WTC11 (cell line): Measurements from ENCODE around the gene MDM4. TPM values are rescaled to one million over a fixed set of nuclear protein-coding genes. Genes with fewer than 3 reads are reported as not detected.

ENCODE experiments used
- ATAC-seq: fragments of 200-7000 bp; cut with Tn5 transposase; 2 replicates; pipeline ENCODE4 v1.10.0; 2021; ENCODE audit warnings: mild to moderate bottlenecking, moderate library complexity
- CTCF ChIA-PET: fragments of 300-600 bp; sonication (Branson Sonifier 250); formaldehyde crosslinking; loops from one replicate; lab custom pipeline; 2021; ENCODE audit warnings: antibody characterized with exemption; lab: Charles Lee
- POLR2A ChIA-PET: fragments of 350-600 bp; sonication (Branson Sonifier 250); formaldehyde crosslinking; loops from one replicate; lab custom pipeline; 2021; ENCODE audit warnings: antibody characterized with exemption; lab: Charles Lee
- DNase-seq: peaks from one replicate; pipeline ENCODE4 v3.0.0; 2021; ENCODE audit warnings: low spot score
- H3K27ac Mint-ChIP-seq: 2 replicates; pipeline ENCODE4 v1.8.0; 2021; ENCODE audit warnings: mixed read lengths
- H3K27me3 Mint-ChIP-seq: 2 replicates; pipeline ENCODE4 v1.8.0; 2021; ENCODE audit warnings: low read depth, mild to moderate bottlenecking, moderate library complexity, mixed read lengths
- H3K36me3 Mint-ChIP-seq: 2 replicates; pipeline ENCODE4 v1.8.0; 2021; ENCODE audit warnings: mixed read lengths
- H3K4me1 Mint-ChIP-seq: 2 replicates; pipeline ENCODE4 v1.8.0; 2022; ENCODE audit warnings: mixed read lengths
- H3K4me3 Mint-ChIP-seq: 2 replicates; pipeline ENCODE4 v1.8.0; 2021; ENCODE audit warnings: mild to moderate bottlenecking, moderate library complexity, mixed read lengths
- H3K9me3 Mint-ChIP-seq: 2 replicates; pipeline ENCODE4 v1.8.0; 2021; ENCODE audit warnings: mixed read lengths
- ATF1 ChIP-seq: sonication (generic); formaldehyde crosslinking; IDR thresholded peaks from 2 replicates; pipeline ENCODE4 v1.8.1; 2023; ENCODE audit warnings: mild to moderate bottlenecking, moderate library complexity, missing genetic modification reagents
- CBFB ChIP-seq: sonication (generic); formaldehyde crosslinking; IDR thresholded peaks from 2 replicates; pipeline ENCODE4 v1.8.1; 2022; ENCODE audit warnings: mild to moderate bottlenecking, low read depth, missing genetic modification reagents
- CREM ChIP-seq: sonication (generic); formaldehyde crosslinking; IDR thresholded peaks from 2 replicates; pipeline ENCODE4 v1.8.1; 2022; ENCODE audit warnings: mild to moderate bottlenecking, missing genetic modification reagents, moderate library complexity
- EMX1 ChIP-seq: fragments of 250-450 bp; sonication (Bioruptor Pico); IDR thresholded peaks from 2 replicates; pipeline ENCODE4 v1.8.0; 2021; ENCODE audit warnings: mild to moderate bottlenecking
- FOXJ3 ChIP-seq: sonication (generic); formaldehyde crosslinking; IDR thresholded peaks from 2 replicates; pipeline ENCODE4 v1.9.0; 2021; ENCODE audit warnings: missing genetic modification reagents, mild to moderate bottlenecking, borderline replicate concordance
- FOXP1 ChIP-seq: sonication (generic); formaldehyde crosslinking; IDR thresholded peaks from 2 replicates; pipeline ENCODE4 v1.8.0; 2022; ENCODE audit warnings: missing genetic modification reagents, mild to moderate bottlenecking, moderate library complexity, borderline replicate concordance
- IRF2 ChIP-seq: sonication (generic); formaldehyde crosslinking; IDR thresholded peaks from 2 replicates; pipeline ENCODE4 v1.8.0; 2022; ENCODE audit warnings: low read depth, missing genetic modification reagents, borderline replicate concordance
- NFE2L1 ChIP-seq: sonication (generic); formaldehyde crosslinking; IDR thresholded peaks from 2 replicates; pipeline ENCODE4 v1.8.1; 2023; ENCODE audit warnings: missing genetic modification reagents
- NR1H2 ChIP-seq: sonication (generic); formaldehyde crosslinking; IDR thresholded peaks from 2 replicates; pipeline ENCODE4 v1.9.0; 2021; ENCODE audit warnings: mild to moderate bottlenecking, moderate library complexity, missing genetic modification reagents
- NR2C2 ChIP-seq: sonication (generic); formaldehyde crosslinking; IDR thresholded peaks from 2 replicates; pipeline ENCODE4 v1.8.0; 2022; ENCODE audit warnings: mild to moderate bottlenecking, missing genetic modification reagents
- RELA ChIP-seq: sonication (generic); formaldehyde crosslinking; IDR thresholded peaks from 2 replicates; pipeline ENCODE4 v1.8.1; 2022; ENCODE audit warnings: missing genetic modification reagents, mild to moderate bottlenecking, borderline replicate concordance
- SMAD4 ChIP-seq: sonication (generic); formaldehyde crosslinking; IDR thresholded peaks from 2 replicates; pipeline ENCODE4 v1.8.0; 2022; ENCODE audit warnings: mild to moderate bottlenecking, missing genetic modification reagents
- ZNF263 ChIP-seq: sonication (generic); formaldehyde crosslinking; IDR thresholded peaks from 2 replicates; pipeline ENCODE4 v1.8.1; 2022; ENCODE audit warnings: low read depth, mild to moderate bottlenecking, moderate library complexity, missing genetic modification reagents
- total RNA-seq: library from RNA; stranded (reverse); gene quantifications from 3 replicates; pipeline ENCODE4 v1.2.3, GENCODE V29; 2021
- TF ChIP-seq, protein P1 (sequence below): fragments of 250-450 bp; sonication (Bioruptor Pico); IDR thresholded peaks from 2 replicates; pipeline ENCODE4 v2.1.2; 2022; ENCODE audit warnings: mild to moderate bottlenecking, moderate library complexity
- TF ChIP-seq, protein P2 (sequence below): sonication (generic); formaldehyde crosslinking; IDR thresholded peaks from 2 replicates; pipeline ENCODE4 v1.8.0; 2022; ENCODE audit warnings: mild to moderate bottlenecking, missing genetic modification reagents
- TF ChIP-seq, protein P3 (sequence below): fragments of 250-450 bp; sonication (Bioruptor Pico); IDR thresholded peaks from 2 replicates; pipeline ENCODE4 v1.9.0; 2021; ENCODE audit warnings: mild to moderate bottlenecking, borderline replicate concordance

The MDM4 gene
- total RNA-seq, 1 experiment from 2014 or later = 76.2 TPM

GRCh38 chr1:204583909-204584632 lies 67.9 kb downstream of the MDM4 start:
- CTCF ChIA-PET = interaction anchor here (1.0 to 1.6 kb wide), 4 partner anchors 8 to 223 kb away, joined by 4 to 11 read pairs (median 4); no protein-coding TSS in a partner anchor
- Mint-ChIP-seq H3K4me1 (peaks cover 35% of the 10 kb centered on the region), H3K4me3 (no peak overlapping the region)
- TF ChIP-seq, protein P1, sequence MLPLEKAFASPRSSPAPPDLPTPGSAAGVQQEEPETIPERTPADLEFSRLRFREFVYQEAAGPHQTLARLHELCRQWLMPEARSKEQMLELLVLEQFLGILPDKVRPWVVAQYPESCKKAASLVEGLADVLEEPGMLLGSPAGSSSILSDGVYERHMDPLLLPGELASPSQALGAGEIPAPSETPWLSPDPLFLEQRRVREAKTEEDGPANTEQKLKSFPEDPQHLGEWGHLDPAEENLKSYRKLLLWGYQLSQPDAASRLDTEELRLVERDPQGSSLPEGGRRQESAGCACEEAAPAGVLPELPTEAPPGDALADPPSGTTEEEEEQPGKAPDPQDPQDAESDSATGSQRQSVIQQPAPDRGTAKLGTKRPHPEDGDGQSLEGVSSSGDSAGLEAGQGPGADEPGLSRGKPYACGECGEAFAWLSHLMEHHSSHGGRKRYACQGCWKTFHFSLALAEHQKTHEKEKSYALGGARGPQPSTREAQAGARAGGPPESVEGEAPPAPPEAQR = no peak
- TF ChIP-seq NR2C2 = no peak
- TF ChIP-seq, all 79 proteins: peak for 0
- H3K27ac Mint-ChIP-seq = no peak overlapping the region; the same call in 1 of the 2 replicates
- ATAC-seq (no peak), DNase-seq (no peak)
- peaks cover 6% of the 10 kb centered on the region for H3K27me3 Mint-ChIP-seq
- peaks cover 4% of the 10 kb centered on the region; the same call in 1 of the 2 replicates for H3K9me3 Mint-ChIP-seq
- H3K36me3 Mint-ChIP-seq = no peaks in the 10 kb centered on the region; the same call in none of the 2 replicates
- POLR2A ChIA-PET = interaction anchor here (0.7 to 1.1 kb wide), 2 partner anchors 17 to 25 kb away, joined by 3 read pairs; no protein-coding TSS in a partner anchor

DNA sequence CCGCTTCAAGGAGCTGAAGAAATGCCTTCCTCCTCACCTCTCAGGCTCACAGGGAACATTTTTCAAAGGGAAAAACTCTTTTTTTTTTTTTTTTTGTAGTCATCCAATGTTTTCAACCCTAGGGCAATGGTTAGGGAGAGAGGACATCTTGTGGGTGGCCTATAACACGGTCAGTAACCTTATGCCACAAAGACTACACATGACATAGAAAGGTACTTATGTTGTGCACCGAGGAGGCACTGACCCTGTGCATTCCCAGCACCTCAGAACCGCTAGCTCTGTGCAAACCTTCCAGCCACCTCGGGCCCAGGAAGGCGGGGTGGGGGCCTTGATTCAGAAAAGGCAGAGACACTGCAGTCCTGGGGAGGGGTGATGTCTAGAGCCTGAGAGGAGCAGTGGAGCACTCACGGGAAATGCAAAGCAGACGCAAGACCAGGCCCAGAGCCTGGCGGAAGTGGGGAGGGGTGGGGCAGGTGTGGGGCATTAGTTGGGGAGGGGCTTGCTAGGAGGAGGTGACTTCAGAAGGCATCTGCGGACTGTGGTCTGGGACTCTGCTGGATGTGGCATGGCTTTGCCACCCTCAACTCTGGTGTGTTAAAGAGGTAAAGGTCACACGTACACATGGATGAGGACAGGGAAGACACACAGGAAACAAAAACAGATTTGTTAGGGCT lies 68.6 kb downstream of the MDM4 start:
- peak; percentile 40 for DNase-seq
- peak; percentile 84 for ATAC-seq
- CTCF ChIA-PET = interaction anchor here (0.9 to 1.6 kb wide), 6 partner anchors 9 to 222 kb away, joined by 4 to 11 read pairs (median 4); no protein-coding TSS in a partner anchor

DNA sequence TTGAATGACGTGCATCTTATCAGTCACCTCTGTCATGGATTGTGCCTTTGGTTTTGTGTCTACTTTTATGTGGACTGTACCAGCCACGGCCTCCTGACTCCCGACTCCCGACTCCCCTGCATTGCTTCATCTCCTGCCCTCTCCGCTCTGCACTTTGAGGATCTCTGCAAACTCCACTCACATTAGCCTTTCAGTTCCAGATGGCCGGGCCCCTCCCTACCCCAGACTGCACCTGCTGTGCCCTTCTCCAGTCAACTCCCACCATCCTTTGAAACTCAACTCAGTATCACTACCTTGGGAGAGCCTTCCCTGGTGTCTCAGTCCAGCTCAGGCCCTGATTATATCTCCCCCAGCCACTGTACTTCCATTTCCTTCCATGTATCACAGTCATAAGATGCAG lies 71.4 kb downstream of the MDM4 start:
- Mint-ChIP-seq H3K27ac (no peak overlapping the region), H3K4me1 (peaks cover 28% of the 10 kb centered on the region), H3K4me3 (no peak overlapping the region), H3K36me3 (no peaks in the 10 kb centered on the region; the same call in none of the 2 replicates), H3K27me3 (no peaks in the 10 kb centered on the region), H3K9me3 (peaks cover 4% of the 10 kb centered on the region; the same call in 1 of the 2 replicates)
- ChIA-PET POLR2A (no interaction called here), CTCF (interaction anchor here (1.7 kb wide), 1 partner anchor 219 kb away, joined by 7 read pairs; no protein-coding TSS in a partner anchor)
- ATAC-seq (no peak), DNase-seq (no peak)
- TF ChIP-seq SMAD4 (CRISPR knock-in tag) (no peak), IRF2 (no peak), CBFB (CRISPR knock-in tag) (no peak), NFE2L1 (CRISPR knock-in tag) (no peak), FOXP1 (no peak), NR1H2 (CRISPR knock-in tag) (no peak), EMX1 (CRISPR knock-in tag) (no peak), ATF1 (CRISPR knock-in tag) (no peak)
- TF ChIP-seq, protein P1 = no peak
- TF ChIP-seq, protein P2, sequence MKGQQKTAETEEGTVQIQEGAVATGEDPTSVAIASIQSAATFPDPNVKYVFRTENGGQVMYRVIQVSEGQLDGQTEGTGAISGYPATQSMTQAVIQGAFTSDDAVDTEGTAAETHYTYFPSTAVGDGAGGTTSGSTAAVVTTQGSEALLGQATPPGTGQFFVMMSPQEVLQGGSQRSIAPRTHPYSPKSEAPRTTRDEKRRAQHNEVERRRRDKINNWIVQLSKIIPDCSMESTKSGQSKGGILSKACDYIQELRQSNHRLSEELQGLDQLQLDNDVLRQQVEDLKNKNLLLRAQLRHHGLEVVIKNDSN (CRISPR knock-in tag) = no peak
- TF ChIP-seq, protein P3, sequence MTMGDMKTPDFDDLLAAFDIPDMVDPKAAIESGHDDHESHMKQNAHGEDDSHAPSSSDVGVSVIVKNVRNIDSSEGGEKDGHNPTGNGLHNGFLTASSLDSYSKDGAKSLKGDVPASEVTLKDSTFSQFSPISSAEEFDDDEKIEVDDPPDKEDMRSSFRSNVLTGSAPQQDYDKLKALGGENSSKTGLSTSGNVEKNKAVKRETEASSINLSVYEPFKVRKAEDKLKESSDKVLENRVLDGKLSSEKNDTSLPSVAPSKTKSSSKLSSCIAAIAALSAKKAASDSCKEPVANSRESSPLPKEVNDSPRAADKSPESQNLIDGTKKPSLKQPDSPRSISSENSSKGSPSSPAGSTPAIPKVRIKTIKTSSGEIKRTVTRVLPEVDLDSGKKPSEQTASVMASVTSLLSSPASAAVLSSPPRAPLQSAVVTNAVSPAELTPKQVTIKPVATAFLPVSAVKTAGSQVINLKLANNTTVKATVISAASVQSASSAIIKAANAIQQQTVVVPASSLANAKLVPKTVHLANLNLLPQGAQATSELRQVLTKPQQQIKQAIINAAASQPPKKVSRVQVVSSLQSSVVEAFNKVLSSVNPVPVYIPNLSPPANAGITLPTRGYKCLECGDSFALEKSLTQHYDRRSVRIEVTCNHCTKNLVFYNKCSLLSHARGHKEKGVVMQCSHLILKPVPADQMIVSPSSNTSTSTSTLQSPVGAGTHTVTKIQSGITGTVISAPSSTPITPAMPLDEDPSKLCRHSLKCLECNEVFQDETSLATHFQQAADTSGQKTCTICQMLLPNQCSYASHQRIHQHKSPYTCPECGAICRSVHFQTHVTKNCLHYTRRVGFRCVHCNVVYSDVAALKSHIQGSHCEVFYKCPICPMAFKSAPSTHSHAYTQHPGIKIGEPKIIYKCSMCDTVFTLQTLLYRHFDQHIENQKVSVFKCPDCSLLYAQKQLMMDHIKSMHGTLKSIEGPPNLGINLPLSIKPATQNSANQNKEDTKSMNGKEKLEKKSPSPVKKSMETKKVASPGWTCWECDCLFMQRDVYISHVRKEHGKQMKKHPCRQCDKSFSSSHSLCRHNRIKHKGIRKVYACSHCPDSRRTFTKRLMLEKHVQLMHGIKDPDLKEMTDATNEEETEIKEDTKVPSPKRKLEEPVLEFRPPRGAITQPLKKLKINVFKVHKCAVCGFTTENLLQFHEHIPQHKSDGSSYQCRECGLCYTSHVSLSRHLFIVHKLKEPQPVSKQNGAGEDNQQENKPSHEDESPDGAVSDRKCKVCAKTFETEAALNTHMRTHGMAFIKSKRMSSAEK = no peak

More for the DNA sequence above, 68.6 kb downstream of the MDM4 start:
- Mint-ChIP-seq H3K27ac (no peak overlapping the region; the same call in 1 of the 2 replicates), H3K36me3 (no peaks in the 10 kb centered on the region; the same call in none of the 2 replicates), H3K9me3 (peaks cover 4% of the 10 kb centered on the region; the same call in 1 of the 2 replicates), H3K4me1 (peaks cover 33% of the 10 kb centered on the region), H3K4me3 (no peak overlapping the region), H3K27me3 (peaks cover 4% of the 10 kb centered on the region)
- TF ChIP-seq ZNF263 (CRISPR knock-in tag) = peak; percentile 63; the same call in 1 of the 2 replicates
- no peak for TF ChIP-seq CREM (CRISPR knock-in tag)
- no peak for TF ChIP-seq RELA (CRISPR knock-in tag)
- TF ChIP-seq CBFB (CRISPR knock-in tag) = no peak
- TF ChIP-seq FOXJ3 (CRISPR knock-in tag) = no peak
- POLR2A ChIA-PET = interaction anchor here (0.7 to 1.1 kb wide), 2 partner anchors 16 to 24 kb away, joined by 3 read pairs; no protein-coding TSS in a partner anchor
